ENCODE results near the gene UBE2G1. TPM values are rescaled to one million over a fixed set of nuclear protein-coding genes. Genes with fewer than 3 reads are reported as not detected.

The UBE2G1 gene
- total and polyA plus RNA-seq, 4 donors = 19.9 to 25.3 (median 21.3) TPM

- peak; percentile 70 for TF ChIP-seq ATF3 (IDR thresholded peaks at IDR 0.05)
- no peak for TF ChIP-seq TAF1 (conservative IDR thresholded peaks at IDR 0.05)
- peak in 1 of 2 donors; percentile 19 for TF ChIP-seq RAD21 (IDR thresholded peaks at IDR 0.05)
- no peak for TF ChIP-seq CTCF (IDR thresholded peaks at IDR 0.05; ENCODE audit: low read depth, low read length, missing input control)
Measured at GRCh38 chr17:4229627-4230541, 136.6 kb downstream of the UBE2G1 start (continued).

GRCh38 chr17:4221899-4222659, 144.4 kb downstream of the UBE2G1 start:
- H3K27me3 ChIP-seq (ENCODE audit: control insufficient read depth in 4 of 4, insufficient read depth in 4 of 4, low read length in 3 of 4) = no peaks in the 10 kb centered on the region
- no peak overlapping the region for H3K4me3 ChIP-seq (ENCODE audit: low read depth in 1 of 3, low read length in 3 of 3)
- H3K27ac ChIP-seq (ENCODE audit: low read depth in 1 of 2, low read length in 2 of 2) = peak overlapping the region; percentile 10 to 50
- no peak for DNase-seq (ENCODE audit: low spot score)
- peaks cover 5 to 21% (median 11%) of the 10 kb centered on the region in 4 donors for H3K4me1 ChIP-seq (ENCODE audit: control insufficient read depth in 4 of 4, insufficient read depth in 4 of 4, low read length in 3 of 4)
- TF ChIP-seq TAF1 (conservative IDR thresholded peaks at IDR 0.05) (no peak), CTCF (IDR thresholded peaks at IDR 0.05; ENCODE audit: low read depth, low read length, missing input control) (no peak), ATF3 (IDR thresholded peaks at IDR 0.05) (no peak), FOXA2 (IDR thresholded peaks at IDR 0.05) (no peak), HNF4G (IDR thresholded peaks at IDR 0.05) (peak; percentile 57), FOXA1 (IDR thresholded peaks at IDR 0.05) (no peak), NR2F2 (IDR thresholded peaks at IDR 0.05) (no peak), RAD21 (IDR thresholded peaks at IDR 0.05) (no peak), YY1 (IDR thresholded peaks at IDR 0.05) (no peak), SP1 (IDR thresholded peaks at IDR 0.05) (peak; percentile 55), REST (IDR thresholded peaks at IDR 0.05) (no peak), EGR1 (IDR thresholded peaks at IDR 0.05; ENCODE audit: low read depth in 2 of 2) (no peak), JUND (IDR thresholded peaks at IDR 0.05) (peak in 1 of 2 donors; percentile 20), RXRA (IDR thresholded peaks at IDR 0.05) (peak; percentile 43 to 47), HNF4A (conservative IDR thresholded peaks at IDR 0.05) (peak; percentile 85 to 88), GABPA (IDR thresholded peaks at IDR 0.05 in 1 of 2, conservative IDR thresholded peaks at IDR 0.05 in 1 of 2) (no peak)
- TF ChIP-seq, protein P1, sequence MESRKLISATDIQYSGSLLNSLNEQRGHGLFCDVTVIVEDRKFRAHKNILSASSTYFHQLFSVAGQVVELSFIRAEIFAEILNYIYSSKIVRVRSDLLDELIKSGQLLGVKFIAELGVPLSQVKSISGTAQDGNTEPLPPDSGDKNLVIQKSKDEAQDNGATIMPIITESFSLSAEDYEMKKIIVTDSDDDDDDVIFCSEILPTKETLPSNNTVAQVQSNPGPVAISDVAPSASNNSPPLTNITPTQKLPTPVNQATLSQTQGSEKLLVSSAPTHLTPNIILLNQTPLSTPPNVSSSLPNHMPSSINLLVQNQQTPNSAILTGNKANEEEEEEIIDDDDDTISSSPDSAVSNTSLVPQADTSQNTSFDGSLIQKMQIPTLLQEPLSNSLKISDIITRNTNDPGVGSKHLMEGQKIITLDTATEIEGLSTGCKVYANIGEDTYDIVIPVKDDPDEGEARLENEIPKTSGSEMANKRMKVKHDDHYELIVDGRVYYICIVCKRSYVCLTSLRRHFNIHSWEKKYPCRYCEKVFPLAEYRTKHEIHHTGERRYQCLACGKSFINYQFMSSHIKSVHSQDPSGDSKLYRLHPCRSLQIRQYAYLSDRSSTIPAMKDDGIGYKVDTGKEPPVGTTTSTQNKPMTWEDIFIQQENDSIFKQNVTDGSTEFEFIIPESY (IDR thresholded peaks at IDR 0.05) = no peak
- TF ChIP-seq, protein P2, sequence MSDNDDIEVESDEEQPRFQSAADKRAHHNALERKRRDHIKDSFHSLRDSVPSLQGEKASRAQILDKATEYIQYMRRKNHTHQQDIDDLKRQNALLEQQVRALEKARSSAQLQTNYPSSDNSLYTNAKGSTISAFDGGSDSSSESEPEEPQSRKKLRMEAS (IDR thresholded peaks at IDR 0.05) = no peak
- WGBS = 84% methylated on average over 47 of the region's 47 CpGs
- H3K9me3 ChIP-seq (ENCODE audit: control insufficient read depth in 4 of 4, low read length in 3 of 4) = no peaks in the 10 kb centered on the region
- peaks cover 0 to 7% (median 3%) of the 10 kb centered on the region in 4 donors for H3K36me3 ChIP-seq (ENCODE audit: control insufficient read depth in 4 of 4, insufficient read depth in 3 of 4, low read depth in 1 of 4, low read length in 3 of 4)
- no peak overlapping the region for H3K9ac ChIP-seq (ENCODE audit: low read depth in 1 of 2, low read length in 2 of 2)

Data from liver (tissue), 9 donors.